Measurements from ENCODE around the gene EGR1.

DNA sequence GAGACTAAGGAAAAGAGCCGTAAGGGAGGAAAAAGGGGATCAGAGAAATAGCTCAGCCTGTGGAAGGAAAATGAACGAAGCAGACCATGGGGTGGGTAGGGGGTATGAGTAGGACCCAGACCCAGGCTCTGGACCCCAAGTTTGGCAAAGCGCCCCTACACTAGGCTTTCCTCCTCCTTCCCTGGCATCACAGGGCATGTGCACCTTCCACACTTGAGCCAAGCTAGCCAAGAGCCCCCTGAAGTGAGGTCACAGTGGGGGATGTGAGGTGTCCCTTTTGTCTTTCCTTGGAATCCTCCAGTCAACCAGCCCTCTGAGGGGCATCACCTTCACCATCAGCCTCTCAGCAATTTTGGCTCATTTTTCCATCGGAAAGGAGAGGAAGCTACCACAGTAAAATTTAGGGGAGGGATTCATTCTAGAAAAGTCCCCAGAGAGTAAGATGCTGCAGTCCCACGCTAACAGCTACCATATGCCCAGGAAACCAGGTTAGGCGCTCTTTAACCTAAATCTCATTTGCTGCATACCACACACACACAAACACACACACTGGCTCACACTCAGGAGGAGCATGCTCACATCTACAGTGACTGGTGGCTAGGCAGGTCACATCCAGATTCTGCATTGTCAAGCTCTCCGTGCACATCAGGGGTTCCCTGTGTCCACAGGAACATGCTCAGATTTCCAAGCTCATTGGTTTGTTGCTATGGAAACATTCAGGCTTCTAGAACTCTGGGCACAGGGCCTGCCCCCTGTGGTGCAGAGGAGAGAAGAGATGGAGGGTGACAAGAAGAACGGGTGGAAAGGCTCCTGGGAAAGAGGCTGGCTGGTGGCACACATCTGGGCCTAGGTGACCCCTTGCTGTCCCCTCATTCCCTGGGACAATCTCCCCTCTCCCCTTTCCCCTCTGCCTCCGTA is 16.5 kb upstream of the EGR1 start:
- TF ChIP-seq FOXJ3 (CRISPR knock-in tag; IDR thresholded peaks at IDR 0.05), result no peak
- TF ChIP-seq RAD21 (IDR thresholded peaks at IDR 0.05; ENCODE audit: low read length), result no peak
- TF ChIP-seq POLR2AphosphoS5 (IDR thresholded peaks at IDR 0.05; ENCODE audit: low read depth, low read length), result no peak
- TF ChIP-seq SMC3 (IDR thresholded peaks at IDR 0.05; ENCODE audit: low read depth, low read length), result no peak
- TF ChIP-seq, protein P1, sequence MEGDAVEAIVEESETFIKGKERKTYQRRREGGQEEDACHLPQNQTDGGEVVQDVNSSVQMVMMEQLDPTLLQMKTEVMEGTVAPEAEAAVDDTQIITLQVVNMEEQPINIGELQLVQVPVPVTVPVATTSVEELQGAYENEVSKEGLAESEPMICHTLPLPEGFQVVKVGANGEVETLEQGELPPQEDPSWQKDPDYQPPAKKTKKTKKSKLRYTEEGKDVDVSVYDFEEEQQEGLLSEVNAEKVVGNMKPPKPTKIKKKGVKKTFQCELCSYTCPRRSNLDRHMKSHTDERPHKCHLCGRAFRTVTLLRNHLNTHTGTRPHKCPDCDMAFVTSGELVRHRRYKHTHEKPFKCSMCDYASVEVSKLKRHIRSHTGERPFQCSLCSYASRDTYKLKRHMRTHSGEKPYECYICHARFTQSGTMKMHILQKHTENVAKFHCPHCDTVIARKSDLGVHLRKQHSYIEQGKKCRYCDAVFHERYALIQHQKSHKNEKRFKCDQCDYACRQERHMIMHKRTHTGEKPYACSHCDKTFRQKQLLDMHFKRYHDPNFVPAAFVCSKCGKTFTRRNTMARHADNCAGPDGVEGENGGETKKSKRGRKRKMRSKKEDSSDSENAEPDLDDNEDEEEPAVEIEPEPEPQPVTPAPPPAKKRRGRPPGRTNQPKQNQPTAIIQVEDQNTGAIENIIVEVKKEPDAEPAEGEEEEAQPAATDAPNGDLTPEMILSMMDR (IDR thresholded peaks at IDR 0.05), result no peak
- TF ChIP-seq GABPA (IDR thresholded peaks at IDR 0.05; ENCODE audit: low read depth), result no peak
- no peak for TF ChIP-seq SIN3A (IDR thresholded peaks at IDR 0.05; ENCODE audit: borderline replicate concordance, low read depth, low read length)
